ENCODE data around the gene SANBR. TPM values are rescaled to one million over a fixed set of nuclear protein-coding genes. Genes with fewer than 3 reads are reported as not detected.

The SANBR gene
- 13.2 and 16.0 TPM in 2 replicates for total RNA-seq

GRCh38 chr2:61065714-61066709 is at the start of gene SANBR:
Gene SANBR, plus strand, starts transcription at chr2:61065871. Its CDS starts 4,480 bp downstream, at chr2:61070351.
- peak; percentile 79 for DNase-seq (ENCODE audit: low read depth)
- TF ChIP-seq, protein P1, sequence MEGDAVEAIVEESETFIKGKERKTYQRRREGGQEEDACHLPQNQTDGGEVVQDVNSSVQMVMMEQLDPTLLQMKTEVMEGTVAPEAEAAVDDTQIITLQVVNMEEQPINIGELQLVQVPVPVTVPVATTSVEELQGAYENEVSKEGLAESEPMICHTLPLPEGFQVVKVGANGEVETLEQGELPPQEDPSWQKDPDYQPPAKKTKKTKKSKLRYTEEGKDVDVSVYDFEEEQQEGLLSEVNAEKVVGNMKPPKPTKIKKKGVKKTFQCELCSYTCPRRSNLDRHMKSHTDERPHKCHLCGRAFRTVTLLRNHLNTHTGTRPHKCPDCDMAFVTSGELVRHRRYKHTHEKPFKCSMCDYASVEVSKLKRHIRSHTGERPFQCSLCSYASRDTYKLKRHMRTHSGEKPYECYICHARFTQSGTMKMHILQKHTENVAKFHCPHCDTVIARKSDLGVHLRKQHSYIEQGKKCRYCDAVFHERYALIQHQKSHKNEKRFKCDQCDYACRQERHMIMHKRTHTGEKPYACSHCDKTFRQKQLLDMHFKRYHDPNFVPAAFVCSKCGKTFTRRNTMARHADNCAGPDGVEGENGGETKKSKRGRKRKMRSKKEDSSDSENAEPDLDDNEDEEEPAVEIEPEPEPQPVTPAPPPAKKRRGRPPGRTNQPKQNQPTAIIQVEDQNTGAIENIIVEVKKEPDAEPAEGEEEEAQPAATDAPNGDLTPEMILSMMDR (IDR thresholded peaks at IDR 0.05; ENCODE audit: insufficient read depth, low read depth, low read length) = no peak

DNA sequence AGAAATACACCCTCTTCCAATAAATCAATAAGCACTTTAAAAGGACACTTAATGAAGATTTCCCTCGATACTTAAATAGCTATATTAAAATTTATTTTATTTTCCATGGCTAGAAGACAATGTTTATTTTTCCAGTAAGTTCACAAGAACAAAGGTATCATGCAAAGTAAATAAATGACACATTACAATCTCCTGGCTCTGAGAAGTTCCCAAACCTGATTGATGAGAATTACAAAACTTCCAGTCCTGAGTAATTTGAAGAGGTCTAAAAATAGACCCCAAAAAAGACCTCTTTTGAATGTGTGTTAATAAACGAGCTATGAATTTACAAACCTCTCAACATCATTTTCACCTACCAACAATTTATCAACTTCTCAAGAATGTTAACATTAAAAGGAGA is 49.7 kb upstream of the SANBR start:
- no peak overlapping the region for H3K4me3 ChIP-seq (ENCODE audit: low read depth, low read length)
- TF ChIP-seq, protein P1 (IDR thresholded peaks at IDR 0.05; ENCODE audit: insufficient read depth, low read depth, low read length) = no peak
- DNase-seq (ENCODE audit: low read depth) = no peak

More at GRCh38 chr2:61065714-61066709, at the start of gene SANBR:
- peak within 1 kb of the TSS; percentile 76 for H3K4me3 ChIP-seq (ENCODE audit: low read depth, low read length)

DNA sequence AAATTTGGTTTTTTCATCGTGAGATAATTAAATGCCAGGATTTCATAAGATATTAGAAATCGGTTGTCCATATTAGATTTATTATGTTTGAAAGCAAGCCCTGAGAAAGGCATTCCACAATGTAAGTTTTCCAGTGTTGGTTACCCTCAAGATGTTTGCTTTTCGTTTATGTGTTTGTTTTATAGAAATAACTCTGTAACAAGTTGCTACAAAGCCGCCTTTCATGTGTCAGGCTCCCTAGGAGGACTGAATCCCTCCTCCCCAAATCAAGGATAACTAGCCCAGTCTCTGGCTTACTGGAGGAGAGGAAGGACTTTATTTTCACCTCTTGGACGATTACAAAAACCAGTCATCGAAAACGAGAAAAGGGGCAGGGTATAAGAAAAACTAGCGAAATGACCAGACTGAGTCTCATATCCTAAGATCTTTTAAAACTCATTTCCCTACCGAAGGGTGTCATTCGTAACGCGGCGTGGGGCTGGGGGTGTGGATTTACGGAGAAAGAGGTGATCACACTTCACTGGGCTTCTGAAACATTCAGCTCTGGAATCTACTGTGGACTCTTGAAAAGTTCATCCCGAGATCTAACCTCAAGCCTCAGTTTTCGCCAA is 49.2 kb upstream of the SANBR start:
- DNase-seq (ENCODE audit: low read depth) = no peak
- TF ChIP-seq, protein P1 (IDR thresholded peaks at IDR 0.05; ENCODE audit: insufficient read depth, low read depth, low read length) = no peak
- H3K4me3 ChIP-seq (ENCODE audit: low read depth, low read length) = peak overlapping the region; percentile 84

DNA sequence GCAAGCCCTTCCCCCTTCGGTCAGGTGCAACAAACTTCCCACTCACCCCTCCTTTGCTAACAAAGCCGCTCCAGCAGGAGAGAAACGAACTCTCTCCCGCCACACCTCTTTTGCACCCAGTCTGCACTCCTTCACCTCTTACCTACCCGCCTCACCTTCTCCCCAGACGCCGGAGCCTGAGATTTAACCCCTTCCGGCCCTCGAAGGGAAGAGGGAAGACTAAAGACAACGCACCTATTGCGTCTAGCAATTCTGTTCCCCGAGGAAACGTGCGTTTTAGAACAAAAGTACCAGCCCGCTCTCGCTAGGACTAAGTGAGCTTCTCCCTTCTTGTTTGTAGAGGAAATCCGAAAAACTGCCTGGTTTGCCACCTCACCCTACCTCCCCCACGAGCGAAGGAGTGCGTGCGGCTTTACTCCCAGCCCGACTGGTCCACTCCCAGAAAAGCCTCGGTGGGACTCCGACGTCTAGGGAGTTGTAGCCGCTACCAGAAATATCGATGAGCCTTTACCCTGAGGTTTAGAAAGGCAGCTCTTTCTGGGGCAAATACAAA is 48.6 kb upstream of the SANBR start:
- H3K4me3 ChIP-seq (ENCODE audit: low read depth, low read length) = peak overlapping the region; percentile 84
- TF ChIP-seq, protein P1 (IDR thresholded peaks at IDR 0.05; ENCODE audit: insufficient read depth, low read depth, low read length) = no peak
- peak; percentile 79 for DNase-seq (ENCODE audit: low read depth)

DNA sequence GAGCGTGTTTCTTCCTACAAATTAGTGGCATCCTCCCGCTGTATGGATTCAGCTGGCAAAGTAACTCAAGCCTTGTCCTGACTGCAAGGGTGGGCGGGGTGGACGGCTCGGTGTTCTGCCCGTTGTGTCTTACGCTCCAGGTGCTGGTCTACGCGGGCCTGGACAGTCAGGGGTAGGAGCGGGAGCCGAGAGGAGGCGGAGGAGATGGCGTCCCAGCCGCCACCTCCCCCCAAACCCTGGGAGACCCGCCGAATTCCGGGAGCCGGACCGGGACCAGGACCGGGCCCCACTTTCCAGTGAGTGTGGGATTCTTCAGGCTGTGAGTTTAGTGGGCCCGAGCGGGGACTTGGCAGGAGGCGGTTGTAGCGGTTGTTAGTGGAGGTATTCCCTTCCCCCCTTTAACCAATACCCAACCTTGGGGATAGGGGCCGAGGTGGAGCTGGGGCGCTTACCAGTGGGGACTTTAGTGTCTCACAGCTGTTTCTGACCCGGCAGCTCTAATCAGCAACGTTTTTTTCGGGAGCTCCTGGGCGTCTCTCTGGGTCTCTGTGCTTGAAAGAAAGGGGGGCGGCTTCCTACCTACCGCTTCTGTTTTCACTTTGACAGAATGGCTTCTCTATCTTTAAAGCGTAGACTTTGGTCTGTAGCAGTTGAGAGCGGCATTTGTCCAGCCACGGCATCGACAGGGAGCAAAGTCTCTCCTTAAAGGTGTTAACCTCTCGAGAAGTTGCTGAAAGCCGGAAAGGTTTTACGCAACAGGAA is 47.9 kb upstream of the SANBR start, which contains the start of the genes PEX13 and PUS10:
Gene PEX13, plus strand, starts transcription at position 165 of the 762 bp plus-strand sequence. Its CDS starts 40 bp downstream, at position 205.
Gene PUS10, minus strand, starts transcription at position 700 of the 762 bp plus-strand sequence. CDS start 6,365 bp downstream, outside the sequence.
- TF ChIP-seq, protein P1 (IDR thresholded peaks at IDR 0.05; ENCODE audit: insufficient read depth, low read depth, low read length) = no peak
- peak; percentile 77 for DNase-seq (ENCODE audit: low read depth)
- H3K4me3 ChIP-seq (ENCODE audit: low read depth, low read length) = peak within 1 kb of the TSS; percentile 84

GRCh38 chr2:61018318-61018755 is 47.3 kb upstream of the SANBR start:
- DNase-seq (ENCODE audit: low read depth) = no peak
- TF ChIP-seq, protein P1 (IDR thresholded peaks at IDR 0.05; ENCODE audit: insufficient read depth, low read depth, low read length) = no peak
- H3K4me3 ChIP-seq (ENCODE audit: low read depth, low read length) = peak overlapping the region; percentile 84

Data from fibroblast of villous mesenchyme (primary cell).